ENCODE measurements around the gene C4orf50. TPM values are rescaled to one million over a fixed set of nuclear protein-coding genes. Genes with fewer than 3 reads are reported as not detected.

C4orf50 gene
- total RNA-seq, 1 experiment from 2014 or later: 0.17 TPM

GRCh38 chr4:6044276-6044675 lies 26.0 kb upstream of the C4orf50 start:
- Histone ChIP-seq H3K4me2 (ENCODE audit: insufficient read depth, insufficient read length, low read length) (no peak overlapping the region), H2BK120ac (ENCODE audit: low read depth, low read length, poor library complexity, severe bottlenecking) (no peak overlapping the region), H2BK20ac (ENCODE audit: low read depth, low read length, poor library complexity, severe bottlenecking) (no peak overlapping the region), H2AFZ (ENCODE audit: low read length) (no peak overlapping the region), H3K18ac (ENCODE audit: insufficient read length, low read depth, low read length) (no peak overlapping the region), H4K20me1 (ENCODE audit: control insufficient read depth, insufficient read depth, insufficient read length) (no peaks in the 10 kb centered on the region), H3K56ac (ENCODE audit: insufficient read length, low read depth, low read length) (no peak overlapping the region), H2BK12ac (ENCODE audit: insufficient read length, low read depth, low read length) (no peak overlapping the region), H3K23me2 (ENCODE audit: insufficient read length, low read depth, low read length, poor library complexity, severe bottlenecking) (no peaks in the 10 kb centered on the region), H4K5ac (ENCODE audit: insufficient read length, low read depth, low read length) (no peak overlapping the region), H2AK5ac (ENCODE audit: insufficient read length, low read length) (no peak overlapping the region), H4K91ac (ENCODE audit: insufficient read length, low read depth, low read length) (no peak overlapping the region), H3K79me2 (ENCODE audit: insufficient read depth, low read length) (no peaks in the 10 kb centered on the region; the same call in 1 of the 2 replicates), H3K14ac (ENCODE audit: insufficient read depth, low read length) (no peak overlapping the region), H3K79me1 (ENCODE audit: insufficient read depth, low read depth, low read length, poor library complexity, severe bottlenecking) (no peaks in the 10 kb centered on the region), H3K27ac (ENCODE audit: insufficient read length, low read depth, low read length) (no peak overlapping the region), H2BK5ac (ENCODE audit: insufficient read length, low read length) (no peak overlapping the region), H2BK15ac (ENCODE audit: low read depth, low read length) (no peak overlapping the region), H3K9ac (ENCODE audit: extremely low read depth, insufficient read length, low read length) (no peak overlapping the region), H3K23ac (ENCODE audit: insufficient read length, low read depth, low read length) (no peak overlapping the region), H3K27me3 (ENCODE audit: insufficient read depth, low read length) (no peaks in the 10 kb centered on the region), H3T11ph (ENCODE audit: low read length) (no peak overlapping the region), H3K4me1 (ENCODE audit: insufficient read depth, low read length) (no peaks in the 10 kb centered on the region), H3K4ac (ENCODE audit: low read depth, low read length) (no peak overlapping the region), H4K8ac (replicated peaks; ENCODE audit: insufficient read length, low read depth, low read length) (no peak overlapping the region), H3K9me3 (ENCODE audit: control insufficient read depth, low read depth, low read length) (no peaks in the 10 kb centered on the region)
- H3K27me3 Mint-ChIP-seq (ENCODE audit: low read depth): peaks cover 7% of the 10 kb centered on the region
- no CpG with 5 or more reads among the region's 9 CpGs for WGBS (ENCODE audit: extremely low coverage, insufficient read length, low lambda C conversion rate)
- TF ChIP-seq CTCF (conservative IDR thresholded peaks at IDR 0.05): no peak
- H3K9me3 Mint-ChIP-seq: no peaks in the 10 kb centered on the region
- no peak overlapping the region for H3K4me3 Mint-ChIP-seq
- no peaks in the 10 kb centered on the region for H3K36me3 Mint-ChIP-seq (ENCODE audit: insufficient read depth in 1 of 3, low read depth in 3 of 3)
- no peak overlapping the region for H3K27ac Mint-ChIP-seq
- H3K4me1 Mint-ChIP-seq: peaks cover 0 to 3% of the 10 kb centered on the region in 2 experiments; a peak in 2 of 4 replicates
- no peak for DNase-seq

All from H9 (cell line).